ENCODE data around the gene BAIAP2. TPM values are rescaled to one million over a fixed set of nuclear protein-coding genes. Genes with fewer than 3 reads are reported as not detected.

BAIAP2 gene
- total and polyA plus RNA-seq, 2 of the 13 experiments (the other 11 are each of a cell fraction or from before 2014, with no cell fraction given): 22.5 to 24.0 TPM

- TF ChIP-seq MXI1 (IDR thresholded peaks at IDR 0.05; ENCODE audit: borderline replicate concordance, low read depth, low read length) (peak; percentile 47; the same call in 1 of the 3 replicates), ZNF816 (CRISPR knock-in tag; IDR thresholded peaks at IDR 0.05; ENCODE audit: borderline replicate concordance) (0 out of 2 replicates have a peak, but pooled peaks have one; percentile 24), ZNF746 (CRISPR knock-in tag; IDR thresholded peaks at IDR 0.05) (peak; percentile 36; the same call in 1 of the 2 replicates), KDM3A (CRISPR knock-in tag; IDR thresholded peaks at IDR 0.05; ENCODE audit: low read depth) (peak; percentile 24; the same call in 1 of the 2 replicates), ZNF350 (CRISPR knock-in tag; IDR thresholded peaks at IDR 0.05; ENCODE audit: borderline replicate concordance, low read depth) (peak; percentile 37; the same call in 1 of the 2 replicates), ZNF672 (CRISPR knock-in tag; IDR thresholded peaks at IDR 0.05) (0 out of 2 replicates have a peak, but pooled peaks have one; percentile 35), CCDC6 (CRISPR knock-in tag; IDR thresholded peaks at IDR 0.05) (peak; percentile 93), TERF1 (CRISPR knock-in tag; IDR thresholded peaks at IDR 0.05) (no peak), NFAT5 (CRISPR knock-in tag; IDR thresholded peaks at IDR 0.05) (peak; percentile 63; the same call in 1 of the 2 replicates), ZNF547 (CRISPR knock-in tag; IDR thresholded peaks at IDR 0.05) (0 out of 2 replicates have a peak, but pooled peaks have one; percentile 70), ZGPAT (CRISPR knock-in tag; IDR thresholded peaks at IDR 0.05) (no peak), ZNF124 (CRISPR knock-in tag; IDR thresholded peaks at IDR 0.05) (0 out of 2 replicates have a peak, but pooled peaks have one; percentile 52), TFE3 (CRISPR knock-in tag; IDR thresholded peaks at IDR 0.05) (peak; percentile 54; the same call in 1 of the 2 replicates), HOXA5 (CRISPR knock-in tag; IDR thresholded peaks at IDR 0.05) (peak; percentile 88), MYC (CRISPR knock-in tag; IDR thresholded peaks at IDR 0.05; ENCODE audit: borderline replicate concordance) (no peak; the same call in 1 of the 2 replicates), ZSCAN31 (CRISPR knock-in tag; IDR thresholded peaks at IDR 0.05; ENCODE audit: low read depth) (peak; percentile 71; the same call in 1 of the 2 replicates), KLF9 (CRISPR knock-in tag; IDR thresholded peaks at IDR 0.05; ENCODE audit: low read depth) (0 out of 2 replicates have a peak, but pooled peaks have one; percentile 38), POLR2AphosphoS2 (IDR thresholded peaks at IDR 0.05; ENCODE audit: low read depth, low read length) (0 out of 2 replicates have a peak, but pooled peaks have one; percentile 68)
Measured at GRCh38 chr17:81034779-81035520, at the start of gene BAIAP2 (continued).
